LNCaP clone FGC (cell line): ENCODE results near the gene SORCS2.

Experiments
- DNase-seq: peaks from one replicate; pipeline ENCODE4 v3.0.0-alpha.2; 2011; ENCODE audit warnings: low read depth
- H3K4me3 ChIP-seq: 2 replicates; pipeline ENCODE4 v1.5.1; 2011; ENCODE audit warnings: mild to moderate bottlenecking, low read depth, low read length, control low read depth
- CTCF ChIP-seq: IDR thresholded peaks from 2 replicates; pipeline ENCODE4 v1.5.1; 2012; ENCODE audit warnings: mild to moderate bottlenecking; ENCODE audit not compliant: control insufficient read depth, insufficient read depth; ENCODE audit errors: extremely low read depth

The SORCS2 gene

GRCh38 chr4:7716010-7716721, 523.8 kb downstream of the SORCS2 start:
- no peak for DNase-seq
- H3K4me3 ChIP-seq = no peak overlapping the region
- no peak for TF ChIP-seq CTCF

GRCh38 chr4:7717161-7717560, 524.8 kb downstream of the SORCS2 start:
- no peak overlapping the region for H3K4me3 ChIP-seq
- no peak for TF ChIP-seq CTCF
- DNase-seq = no peak

GRCh38 chr4:7717946-7718490, 525.7 kb downstream of the SORCS2 start:
- H3K4me3 ChIP-seq = no peak overlapping the region
- DNase-seq = no peak
- TF ChIP-seq CTCF = no peak

- peak; percentile 91 for TF ChIP-seq CTCF
- no peak overlapping the region for H3K4me3 ChIP-seq
- no peak for DNase-seq
These were observed 527.2 kb downstream of the SORCS2 start for GRCh38 chr4:7719354-7720174.

GRCh38 chr4:7721984-7722551, 529.7 kb downstream of the SORCS2 start:
- peak; percentile 49 for TF ChIP-seq CTCF
- DNase-seq = peak; percentile 8
- H3K4me3 ChIP-seq = no peak overlapping the region

GRCh38 chr4:7722766-7723387, 530.5 kb downstream of the SORCS2 start:
- DNase-seq = no peak
- no peak for TF ChIP-seq CTCF
- H3K4me3 ChIP-seq = no peak overlapping the region
